Measurements from ENCODE around the gene MYLK.

The MYLK gene

GRCh38 chr3:123807820-123808219, 76.3 kb downstream of the MYLK start:
- Histone ChIP-seq H3K4me1 (ENCODE audit: control insufficient read depth, insufficient read depth, low read length, poor library complexity, severe bottlenecking) (peaks cover 9% of the 10 kb centered on the region), H3K27ac (ENCODE audit: low read depth, low read length, severe bottlenecking) (no peak overlapping the region), H3K4me3 (ENCODE audit: extremely low read depth, insufficient read depth, low read length, poor library complexity, severe bottlenecking) (no peak overlapping the region), H3K36me3 (ENCODE audit: control insufficient read depth, insufficient read depth, low read length) (peaks cover 12% of the 10 kb centered on the region), H3K9me3 (ENCODE audit: control insufficient read depth, low read length) (no peaks in the 10 kb centered on the region)
- WGBS, 2 experiments (ENCODE audit: insufficient coverage in 2 of 2), result 92 to 100% methylated on average over 1 to 2 of the region's 2 CpGs

GRCh38 chr3:123805504-123805903, 78.6 kb downstream of the MYLK start:
- peaks cover 9% of the 10 kb centered on the region for H3K4me1 ChIP-seq (ENCODE audit: control insufficient read depth, insufficient read depth, low read length, poor library complexity, severe bottlenecking)
- no peak overlapping the region for H3K27ac ChIP-seq (ENCODE audit: low read depth, low read length, severe bottlenecking)
- H3K4me3 ChIP-seq (ENCODE audit: extremely low read depth, insufficient read depth, low read length, poor library complexity, severe bottlenecking), result no peak overlapping the region
- H3K9me3 ChIP-seq (ENCODE audit: control insufficient read depth, low read length), result no peaks in the 10 kb centered on the region
- peaks cover 18% of the 10 kb centered on the region for H3K36me3 ChIP-seq (ENCODE audit: control insufficient read depth, insufficient read depth, low read length)
- WGBS, 2 experiments (ENCODE audit: insufficient coverage in 2 of 2), result 86 to 88% methylated on average over 1 to 2 of the region's 2 CpGs

- 93 to 100% methylated on average over 2 to 3 of the region's 7 CpGs for WGBS, 2 experiments (ENCODE audit: insufficient coverage in 2 of 2)
Observed at GRCh38 chr3:123805101-123805500, 79.0 kb downstream of the MYLK start.

GRCh38 chr3:123804676-123805075, 79.5 kb downstream of the MYLK start:
- WGBS, 2 experiments (ENCODE audit: insufficient coverage in 2 of 2), result 74 to 100% methylated on average over 1 to 3 of the region's 3 CpGs
- no peak overlapping the region for H3K4me3 ChIP-seq (ENCODE audit: extremely low read depth, insufficient read depth, low read length, poor library complexity, severe bottlenecking)

More at GRCh38 chr3:123805101-123805500, 79.0 kb downstream of the MYLK start:
- H3K36me3 ChIP-seq (ENCODE audit: control insufficient read depth, insufficient read depth, low read length), result peaks cover 18% of the 10 kb centered on the region
- H3K9me3 ChIP-seq (ENCODE audit: control insufficient read depth, low read length), result no peaks in the 10 kb centered on the region
- no peak overlapping the region for H3K27ac ChIP-seq (ENCODE audit: low read depth, low read length, severe bottlenecking)
- H3K4me3 ChIP-seq (ENCODE audit: extremely low read depth, insufficient read depth, low read length, poor library complexity, severe bottlenecking), result no peak overlapping the region
- H3K4me1 ChIP-seq (ENCODE audit: control insufficient read depth, insufficient read depth, low read length, poor library complexity, severe bottlenecking), result peaks cover 9% of the 10 kb centered on the region

GRCh38 chr3:123803521-123803920, 80.6 kb downstream of the MYLK start:
- Histone ChIP-seq H3K27ac (ENCODE audit: low read depth, low read length, severe bottlenecking) (no peak overlapping the region), H3K36me3 (ENCODE audit: control insufficient read depth, insufficient read depth, low read length) (peaks cover 18% of the 10 kb centered on the region), H3K9me3 (ENCODE audit: control insufficient read depth, low read length) (no peaks in the 10 kb centered on the region), H3K4me1 (ENCODE audit: control insufficient read depth, insufficient read depth, low read length, poor library complexity, severe bottlenecking) (peaks cover 2% of the 10 kb centered on the region), H3K4me3 (ENCODE audit: extremely low read depth, insufficient read depth, low read length, poor library complexity, severe bottlenecking) (no peak overlapping the region)
- WGBS, 2 experiments (ENCODE audit: insufficient coverage in 2 of 2), result 95 to 97% methylated on average over 3 to 4 of the region's 5 CpGs

More at GRCh38 chr3:123804676-123805075, 79.5 kb downstream of the MYLK start:
- Histone ChIP-seq H3K36me3 (ENCODE audit: control insufficient read depth, insufficient read depth, low read length) (peaks cover 18% of the 10 kb centered on the region), H3K27ac (ENCODE audit: low read depth, low read length, severe bottlenecking) (no peak overlapping the region), H3K4me1 (ENCODE audit: control insufficient read depth, insufficient read depth, low read length, poor library complexity, severe bottlenecking) (peaks cover 6% of the 10 kb centered on the region), H3K9me3 (ENCODE audit: control insufficient read depth, low read length) (no peaks in the 10 kb centered on the region)

GRCh38 chr3:123802007-123802625, 82.0 kb downstream of the MYLK start:
- H3K36me3 ChIP-seq (ENCODE audit: control insufficient read depth, insufficient read depth, low read length), result peaks cover 16% of the 10 kb centered on the region
- H3K4me1 ChIP-seq (ENCODE audit: control insufficient read depth, insufficient read depth, low read length, poor library complexity, severe bottlenecking), result peaks cover 2% of the 10 kb centered on the region
- no peak overlapping the region for H3K4me3 ChIP-seq (ENCODE audit: extremely low read depth, insufficient read depth, low read length, poor library complexity, severe bottlenecking)
- 100% methylated on average over 1 to 2 of the region's 3 CpGs for WGBS, 2 experiments (ENCODE audit: insufficient coverage in 2 of 2)
- H3K9me3 ChIP-seq (ENCODE audit: control insufficient read depth, low read length), result no peaks in the 10 kb centered on the region
- H3K27ac ChIP-seq (ENCODE audit: low read depth, low read length, severe bottlenecking), result no peak overlapping the region

GRCh38 chr3:123801474-123801873, 82.7 kb downstream of the MYLK start:
- no peaks in the 10 kb centered on the region for H3K9me3 ChIP-seq (ENCODE audit: control insufficient read depth, low read length)
- H3K4me1 ChIP-seq (ENCODE audit: control insufficient read depth, insufficient read depth, low read length, poor library complexity, severe bottlenecking), result peaks cover 2% of the 10 kb centered on the region
- no peak overlapping the region for H3K27ac ChIP-seq (ENCODE audit: low read depth, low read length, severe bottlenecking)
- no peak overlapping the region for H3K4me3 ChIP-seq (ENCODE audit: extremely low read depth, insufficient read depth, low read length, poor library complexity, severe bottlenecking)
- H3K36me3 ChIP-seq (ENCODE audit: control insufficient read depth, insufficient read depth, low read length), result peaks cover 11% of the 10 kb centered on the region

- Histone ChIP-seq H3K27ac (ENCODE audit: low read depth, low read length, severe bottlenecking) (no peak overlapping the region), H3K36me3 (ENCODE audit: control insufficient read depth, insufficient read depth, low read length) (peaks cover 11% of the 10 kb centered on the region), H3K9me3 (ENCODE audit: control insufficient read depth, low read length) (no peaks in the 10 kb centered on the region), H3K4me3 (ENCODE audit: extremely low read depth, insufficient read depth, low read length, poor library complexity, severe bottlenecking) (no peak overlapping the region), H3K4me1 (ENCODE audit: control insufficient read depth, insufficient read depth, low read length, poor library complexity, severe bottlenecking) (peaks cover 2% of the 10 kb centered on the region)
- 92 to 100% methylated on average over 2 of the region's 2 CpGs for WGBS, 2 experiments (ENCODE audit: insufficient coverage in 2 of 2)
Observed at GRCh38 chr3:123800362-123800682, 83.8 kb downstream of the MYLK start.

- no peaks in the 10 kb centered on the region for H3K9me3 ChIP-seq (ENCODE audit: control insufficient read depth, low read length)
- WGBS, 2 experiments (ENCODE audit: insufficient coverage in 2 of 2), result 78% methylated on average over 20 to 21 of the region's 22 CpGs
- peaks cover 2% of the 10 kb centered on the region for H3K4me1 ChIP-seq (ENCODE audit: control insufficient read depth, insufficient read depth, low read length, poor library complexity, severe bottlenecking)
- no peak overlapping the region for H3K4me3 ChIP-seq (ENCODE audit: extremely low read depth, insufficient read depth, low read length, poor library complexity, severe bottlenecking)
- H3K27ac ChIP-seq (ENCODE audit: low read depth, low read length, severe bottlenecking), result no peak overlapping the region
- peaks cover 11% of the 10 kb centered on the region for H3K36me3 ChIP-seq (ENCODE audit: control insufficient read depth, insufficient read depth, low read length)
Observed at GRCh38 chr3:123799544-123800361, 84.4 kb downstream of the MYLK start.

GRCh38 chr3:123798550-123798949, 85.6 kb downstream of the MYLK start:
- WGBS, 2 experiments (ENCODE audit: insufficient coverage in 2 of 2), result 100% methylated on average over 1 of the region's 4 CpGs
- H3K4me1 ChIP-seq (ENCODE audit: control insufficient read depth, insufficient read depth, low read length, poor library complexity, severe bottlenecking), result peaks cover 5% of the 10 kb centered on the region
- H3K9me3 ChIP-seq (ENCODE audit: control insufficient read depth, low read length), result no peaks in the 10 kb centered on the region
- H3K36me3 ChIP-seq (ENCODE audit: control insufficient read depth, insufficient read depth, low read length), result peaks cover 6% of the 10 kb centered on the region
- H3K27ac ChIP-seq (ENCODE audit: low read depth, low read length, severe bottlenecking), result no peak overlapping the region
- no peak overlapping the region for H3K4me3 ChIP-seq (ENCODE audit: extremely low read depth, insufficient read depth, low read length, poor library complexity, severe bottlenecking)
